Ramos (cell line): Measurements from ENCODE around the gene TBCD.
"Not testable (repeated sequence)": the region's sequence is repeated elsewhere in the genome, so short reads cannot be mapped to it uniquely, and the experiment has no call there.

ENCODE experiments used
- in situ Hi-C: fragments of 300-500 bp; cut with MboI; formaldehyde crosslinking; loops from one replicate; pipeline ENCODE4 v1.14.3; 2022; ENCODE audit warnings: low sequenced_read_pairs; ENCODE audit not compliant: unreplicated experiment

The TBCD gene

DNA sequence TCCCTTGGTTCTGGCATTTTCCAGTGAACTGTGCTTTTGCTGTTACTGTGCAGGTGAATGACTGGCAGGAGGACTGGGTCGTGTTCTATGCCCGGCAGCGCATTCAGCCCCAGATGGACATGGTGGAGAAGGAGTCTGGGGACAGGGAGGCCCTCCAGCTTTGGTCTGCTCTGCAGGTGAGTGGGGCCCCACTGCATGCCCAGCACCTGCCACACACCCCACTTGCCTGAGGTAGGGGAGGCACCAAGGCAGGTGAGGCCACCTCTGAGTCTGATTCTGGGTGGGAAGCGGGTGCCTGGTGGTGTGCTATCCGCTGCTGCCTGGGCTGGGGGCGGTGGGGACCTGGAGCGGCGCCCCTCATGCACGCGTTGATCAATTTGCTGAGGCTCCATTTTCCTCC, 25.4 kb upstream of the TBCD start:
- in situ Hi-C loops: no loop called here

DNA sequence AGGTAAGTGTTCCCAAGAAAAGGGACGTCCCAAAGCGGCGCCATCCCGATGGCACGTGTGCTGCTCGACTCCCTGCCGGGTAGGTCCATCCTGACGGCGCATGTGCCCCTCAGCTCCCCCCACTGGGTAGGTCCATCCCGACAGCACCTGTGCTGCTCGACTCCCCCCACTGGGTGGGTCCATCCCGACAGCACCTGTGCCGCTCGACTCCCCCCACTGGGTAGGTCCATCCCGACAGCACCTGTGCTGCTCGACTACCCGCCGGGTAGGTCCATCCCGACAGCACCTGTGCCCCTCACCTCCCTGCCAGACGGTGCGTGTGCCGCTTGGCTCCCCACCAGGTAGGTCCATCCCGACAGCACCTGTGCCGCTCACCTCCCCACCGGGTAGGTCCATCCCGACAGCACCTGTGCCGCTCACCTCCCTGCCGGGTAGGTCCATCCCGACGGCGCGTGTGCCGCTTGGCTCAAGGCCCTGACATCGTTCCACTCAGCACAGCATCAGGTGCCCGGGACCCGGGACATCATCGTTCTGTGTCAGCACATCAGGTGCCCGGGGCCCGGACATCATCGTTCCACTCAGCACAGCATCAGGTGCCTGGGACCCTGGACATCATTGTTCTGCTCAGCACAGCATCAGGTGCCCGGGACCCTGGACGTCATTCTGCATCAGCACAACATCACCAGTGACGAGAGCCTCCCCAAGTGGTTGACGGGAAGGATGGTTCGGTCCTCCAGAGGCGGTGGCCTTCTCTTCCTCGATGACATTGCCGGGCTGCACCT, 22.2 kb upstream of the TBCD start:
- in situ Hi-C loops: no loop called here

GRCh38 chr17:82732118-82732743, 19.6 kb upstream of the TBCD start:
- in situ Hi-C loops: no loop called here

- in situ Hi-C loops: no loop called here
Observed at GRCh38 chr17:82734987-82735866, 16.6 kb upstream of the TBCD start, which contains the start of gene FN3K. TSS of gene FN3K (plus strand) at chr17:82735615. CDS start at chr17:82735637, 22 bp downstream.

DNA sequence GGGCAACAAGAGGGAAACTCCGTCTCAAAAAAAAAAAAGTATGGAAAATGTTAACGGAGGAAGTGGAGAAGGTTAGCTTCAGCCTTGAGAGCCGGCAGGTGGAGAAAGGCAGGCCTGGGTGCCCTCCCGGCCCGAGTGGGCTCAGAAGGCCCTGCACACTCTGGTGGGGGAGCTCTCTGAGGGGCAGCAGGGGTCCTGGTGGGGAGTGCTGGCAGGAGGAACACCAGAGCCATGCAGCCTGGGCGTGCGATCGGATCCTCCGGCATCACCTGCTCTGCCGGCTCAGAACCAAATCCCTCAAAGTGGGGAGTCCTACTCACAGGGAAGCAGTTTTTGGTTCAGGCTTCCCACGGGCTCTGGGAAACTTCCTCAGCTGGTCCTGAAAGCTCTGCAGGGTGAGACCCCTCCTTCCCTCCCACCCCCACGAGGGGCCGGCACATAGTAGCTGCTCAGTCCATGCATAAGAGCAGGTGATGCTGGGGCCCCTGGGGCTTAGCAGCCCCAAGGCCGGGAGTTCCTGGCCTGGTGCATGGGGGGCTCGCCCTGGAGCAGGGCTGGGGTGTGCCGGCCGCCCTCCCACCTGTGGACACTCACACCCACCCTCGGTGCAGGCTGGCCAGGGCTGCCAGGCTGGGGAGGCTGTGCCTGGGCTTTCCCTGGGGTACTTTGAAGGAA, 15.2 kb upstream of the TBCD start:
- in situ Hi-C loops: no loop called here

- in situ Hi-C loops: no loop called here
Observed at GRCh38 chr17:82737967-82738877, 13.6 kb upstream of the TBCD start.

GRCh38 chr17:82740906-82741759, 10.7 kb upstream of the TBCD start:
- in situ Hi-C loops: no loop called here

- in situ Hi-C loops: no loop called here
Observed at GRCh38 chr17:82743344-82744219, 8.3 kb upstream of the TBCD start.

DNA sequence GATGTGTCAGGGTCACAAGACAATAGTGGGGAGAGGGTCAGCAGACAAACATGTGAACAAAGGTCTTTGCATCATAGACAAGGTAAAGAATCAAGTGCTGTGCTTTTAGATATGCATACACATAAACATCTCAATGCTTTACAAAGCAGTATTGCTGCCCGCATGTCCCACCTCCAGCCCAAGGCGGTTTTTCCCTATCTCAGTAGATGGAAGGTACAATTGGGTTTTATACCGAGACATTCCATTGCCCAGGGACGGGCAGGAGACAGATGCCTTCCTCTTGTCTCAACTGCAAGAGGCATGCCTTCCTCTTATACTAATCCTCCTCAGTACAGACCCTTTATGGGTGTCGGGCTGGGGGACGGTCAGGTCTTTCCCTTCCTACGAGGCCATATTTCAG, 7.1 kb upstream of the TBCD start:
- in situ Hi-C loops: not testable (repeated sequence)

DNA sequence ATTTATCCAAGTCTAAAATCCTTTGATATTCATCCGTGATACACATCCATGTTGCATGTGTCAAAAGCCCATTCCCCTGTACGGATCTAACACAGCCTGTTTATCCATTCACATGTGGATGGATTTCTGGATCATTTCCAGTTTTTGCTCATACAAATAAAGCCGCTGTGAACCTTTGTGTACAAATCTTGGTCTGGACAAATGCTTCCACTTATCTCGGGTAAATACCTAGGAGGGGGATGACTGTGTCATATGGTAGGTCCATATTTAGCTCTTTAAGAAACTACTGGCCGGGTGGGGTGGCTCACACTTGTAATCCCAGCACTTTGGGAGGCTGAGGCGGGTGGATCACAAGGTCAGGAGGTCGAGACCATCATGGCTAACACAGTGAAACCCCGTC, 6.3 kb upstream of the TBCD start:
- in situ Hi-C loops: no loop called here

- in situ Hi-C loops: no loop called here
Observed at GRCh38 chr17:82748756-82749155, 3.1 kb upstream of the TBCD start.

DNA sequence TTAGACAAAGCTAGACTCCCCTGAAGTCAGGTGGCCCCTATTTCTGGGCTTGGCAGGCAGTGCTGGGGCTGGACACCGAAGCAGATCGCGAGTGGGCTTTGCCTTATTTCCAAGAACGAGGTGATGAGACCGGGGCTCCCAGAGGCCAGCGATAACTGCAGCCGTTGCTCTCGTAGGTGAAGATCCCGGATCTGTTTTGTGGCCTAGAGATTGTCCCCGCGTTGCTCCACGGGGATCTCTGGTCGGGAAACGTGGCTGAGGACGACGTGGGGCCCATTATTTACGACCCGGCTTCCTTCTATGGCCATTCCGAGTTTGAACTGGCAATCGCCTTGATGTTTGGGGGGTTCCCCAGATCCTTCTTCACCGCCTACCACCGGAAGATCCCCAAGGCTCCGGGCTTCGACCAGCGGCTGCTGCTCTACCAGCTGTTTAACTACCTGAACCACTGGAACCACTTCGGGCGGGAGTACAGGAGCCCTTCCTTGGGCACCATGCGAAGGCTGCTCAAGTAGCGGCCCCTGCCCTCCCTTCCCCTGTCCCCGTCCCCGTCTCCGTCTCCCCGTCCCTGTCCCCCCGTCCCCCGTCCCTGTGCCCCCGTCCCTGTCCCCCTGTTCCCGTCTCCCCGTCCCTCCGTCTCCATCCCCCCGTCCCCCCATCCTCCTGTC, 1.5 kb upstream of the TBCD start:
- in situ Hi-C loops: loop anchor here (10.0 kb wide), 1 partner anchor 96 kb away; no protein-coding TSS in a partner anchor

DNA sequence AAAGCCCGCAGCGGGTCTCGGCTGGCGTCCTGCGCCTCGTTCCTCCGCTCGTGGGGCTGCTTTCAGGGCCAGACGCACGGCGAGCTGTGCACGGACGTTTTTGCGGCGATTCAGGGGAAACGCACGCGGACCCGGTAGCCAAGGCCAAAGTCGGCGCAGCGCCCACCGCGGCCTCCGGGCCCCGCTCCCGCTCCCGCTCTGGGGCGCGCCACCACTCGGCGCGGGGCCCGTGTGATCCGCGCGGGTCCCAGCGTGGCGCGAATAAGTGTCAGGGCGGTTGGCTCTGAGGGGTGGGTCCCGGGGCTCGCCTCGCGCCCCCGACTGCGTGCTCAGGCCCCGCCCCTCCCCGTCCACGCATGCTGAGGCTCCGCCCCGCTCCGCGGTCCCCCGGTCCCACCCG, 694 bp upstream of the TBCD start:
- in situ Hi-C loops: loop anchor here (10.0 kb wide), 1 partner anchor 96 kb away; no protein-coding TSS in a partner anchor

- in situ Hi-C loops: loop anchor here (10.0 kb wide), 1 partner anchor 98 kb away; no protein-coding TSS in a partner anchor
Observed at GRCh38 chr17:82752371-82753200, 721 bp downstream of the TBCD start.

- in situ Hi-C loops: loop anchor here (10.0 kb wide), 1 partner anchor 98 kb away; no protein-coding TSS in a partner anchor
Observed at GRCh38 chr17:82753201-82753464, 1.3 kb downstream of the TBCD start.
